ENCODE measurements around the gene DLX6.

The DLX6 gene

GRCh38 chr7:97021747-97022490 lies 16.6 kb downstream of the DLX6 start:
- in situ Hi-C loops (cut with HindIII; ENCODE audit: low sequenced_read_pairs) = no loop called here

DNA sequence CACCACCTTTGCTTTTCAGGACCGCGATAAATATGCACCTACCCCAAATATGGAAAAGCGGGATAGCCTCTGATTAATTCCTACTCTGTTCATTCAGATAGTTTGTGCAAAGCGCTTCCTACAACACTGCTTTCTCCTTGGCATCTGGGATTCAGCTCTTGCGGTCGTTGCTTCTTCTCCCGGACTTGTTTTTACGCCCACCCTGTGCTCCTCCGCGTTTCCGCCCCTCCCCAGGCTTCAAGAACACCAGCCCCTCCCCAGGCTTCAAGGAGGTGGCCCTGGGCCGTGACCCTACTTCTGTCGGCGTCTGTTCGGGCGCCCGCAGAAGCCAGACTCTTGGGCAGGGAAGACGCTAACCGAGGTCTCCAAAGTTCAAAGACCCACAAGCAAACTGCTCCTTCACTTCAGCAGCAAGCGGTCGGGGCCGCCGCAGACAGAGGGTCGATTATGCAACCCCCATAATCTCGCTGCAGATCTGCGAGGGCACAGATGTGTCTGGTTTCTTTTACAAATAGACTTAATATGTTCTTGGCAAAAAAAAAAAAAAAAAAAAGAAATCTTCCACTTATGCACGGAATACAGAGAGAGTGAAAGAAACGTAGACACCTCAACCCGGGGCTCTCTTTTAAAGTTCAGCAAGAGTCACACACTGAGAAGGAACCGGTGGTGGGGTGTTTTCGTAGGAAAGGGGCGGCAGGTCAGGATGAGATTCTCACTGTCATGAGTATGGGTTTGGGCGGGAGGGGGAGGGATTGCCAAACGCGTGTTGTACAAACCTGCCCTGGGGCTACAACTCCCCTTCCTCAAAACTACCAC lies 17.3 kb downstream of the DLX6 start:
- in situ Hi-C loops (cut with HindIII; ENCODE audit: low sequenced_read_pairs) = no loop called here

GRCh38 chr7:97024209-97025129 lies 19.1 kb downstream of the DLX6 start, which contains the start of gene DLX5:
Gene DLX5 (minus strand): TSS chr7:97024831. CDS start chr7:97024623, 208 bp downstream.
- in situ Hi-C loops (cut with HindIII; ENCODE audit: low sequenced_read_pairs) = no loop called here

GRCh38 chr7:97025130-97025499 lies 19.8 kb downstream of the DLX6 start:
- in situ Hi-C loops (cut with HindIII; ENCODE audit: low sequenced_read_pairs) = no loop called here

GRCh38 chr7:97025983-97026714 lies 20.8 kb downstream of the DLX6 start:
- in situ Hi-C loops (cut with HindIII; ENCODE audit: low sequenced_read_pairs) = no loop called here

- in situ Hi-C loops (cut with HindIII; ENCODE audit: low sequenced_read_pairs) = no loop called here
Observed at GRCh38 chr7:97026715-97027426, 21.5 kb downstream of the DLX6 start.

- in situ Hi-C loops (cut with HindIII; ENCODE audit: low sequenced_read_pairs) = no loop called here
Observed at GRCh38 chr7:97027427-97028234, 22.3 kb downstream of the DLX6 start.

- in situ Hi-C loops (cut with HindIII; ENCODE audit: low sequenced_read_pairs) = loop anchor here (10.0 kb wide), 1 partner anchor 950 kb away; no protein-coding TSS in a partner anchor
Observed at GRCh38 chr7:97034213-97034852, 29.0 kb downstream of the DLX6 start.

DNA sequence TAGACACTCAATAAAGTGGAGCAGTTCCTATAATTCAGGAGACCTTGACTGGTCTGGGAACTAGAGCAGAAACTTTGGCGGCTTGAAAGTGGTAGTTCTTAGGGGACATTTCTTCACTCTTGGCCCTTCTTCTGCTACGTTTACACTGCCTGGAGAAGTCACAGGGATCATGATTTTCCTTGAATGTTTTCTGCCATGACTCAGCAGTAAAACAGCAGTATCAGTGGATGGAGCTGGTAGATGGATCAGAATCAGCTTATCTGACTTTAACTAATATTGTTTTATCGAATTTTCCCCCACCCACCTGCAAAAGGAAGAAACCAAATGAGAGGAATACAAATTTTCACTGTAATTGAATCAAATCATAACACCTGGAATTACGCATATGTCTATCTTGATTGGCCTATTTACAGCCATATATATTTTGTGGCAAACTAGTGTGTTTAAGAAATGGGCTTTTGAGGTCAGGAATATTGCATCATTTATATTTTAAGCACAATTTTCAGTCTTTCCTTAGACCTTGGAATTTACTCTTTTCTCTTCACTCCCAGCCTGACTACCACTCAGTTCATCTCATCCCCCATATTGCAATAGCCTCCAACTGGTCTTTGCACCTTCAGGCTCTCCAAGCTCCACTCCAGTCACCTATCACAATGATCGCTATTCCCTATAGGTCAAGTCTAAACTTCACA lies 34.2 kb downstream of the DLX6 start:
- in situ Hi-C loops (cut with HindIII; ENCODE audit: low sequenced_read_pairs) = loop anchor here (10.0 kb wide), 1 partner anchor 955 kb away; no protein-coding TSS in a partner anchor

- in situ Hi-C loops (cut with HindIII; ENCODE audit: low sequenced_read_pairs) = no loop called here
Observed at GRCh38 chr7:97043281-97043680, 37.9 kb downstream of the DLX6 start.
